Natural killer cell (primary cell): Measurements from ENCODE around the gene SEC22C. TPM values are rescaled to one million over a fixed set of nuclear protein-coding genes. Genes with fewer than 3 reads are reported as not detected.

ENCODE experiments used
- ATAC-seq, 3 donors: fragments of 150-1000 bp in 2 of 3; fragments of 200-7000 bp in 1 of 3; cut with Tn5 transposase; 1 replicate in 1 of 3; 2 replicates in 2 of 3; pipeline ENCODE4 v1.10.0; 2021; ENCODE audit warnings: mild to moderate bottlenecking in 2 of 3, moderate library complexity in 2 of 3
- DNase-seq, 2 donors: peaks; one replicate each; pipeline versions ENCODE4 v3.0.0 to v3.0.0-alpha.2; 2013 to 2021; ENCODE audit warnings: mixed read lengths in 1 of 2
- H3K27ac ChIP-seq: one replicate; pipeline ENCODE4 v1.5.1; 2013; ENCODE audit warnings: mild to moderate bottlenecking, low read length
- H3K27me3 ChIP-seq: one replicate; pipeline ENCODE4 v1.6.1; 2013; ENCODE audit warnings: low read length; ENCODE audit not compliant: control insufficient read depth, insufficient read depth
- H3K36me3 ChIP-seq: one replicate; pipeline ENCODE4 v1.6.1; 2013; ENCODE audit warnings: low read length; ENCODE audit not compliant: control insufficient read depth, insufficient read depth
- H3K4me1 ChIP-seq: one replicate; pipeline ENCODE4 v1.6.1; 2013; ENCODE audit warnings: low read length; ENCODE audit not compliant: control insufficient read depth, insufficient read depth
- H3K4me3 ChIP-seq: one replicate; pipeline ENCODE4 v1.5.1; 2013; ENCODE audit warnings: low read length
- H3K9me3 ChIP-seq: one replicate; pipeline ENCODE4 v1.6.1; 2013; ENCODE audit warnings: low read length; ENCODE audit not compliant: control insufficient read depth, insufficient read depth
- H3K27ac Mint-ChIP-seq, 2 donors: one replicate each; pipeline ENCODE4 v1.8.0; 2022; ENCODE audit warnings: mild to moderate bottlenecking in 2 of 2, mixed read lengths in 2 of 2, moderate library complexity in 1 of 2
- H3K27me3 Mint-ChIP-seq, 2 donors: one replicate each; pipeline ENCODE4 v1.8.0; 2022; ENCODE audit warnings: low read depth in 2 of 2, mixed read lengths in 2 of 2
- H3K36me3 Mint-ChIP-seq: one replicate; pipeline ENCODE4 v1.8.0; 2022; ENCODE audit warnings: mixed read lengths
- H3K4me1 Mint-ChIP-seq, 2 donors: one replicate each; pipeline ENCODE4 v1.8.0; 2022; ENCODE audit warnings: mixed read lengths in 2 of 2
- H3K4me3 Mint-ChIP-seq: one replicate; pipeline ENCODE4 v1.8.0; 2022; ENCODE audit warnings: mild to moderate bottlenecking, moderate library complexity, mixed read lengths
- H3K9me3 Mint-ChIP-seq, 2 donors: one replicate each; pipeline ENCODE4 v1.8.0; 2022; ENCODE audit warnings: mixed read lengths in 2 of 2
- WGBS: methylation state at CpG from one replicate; pipeline ENCODE4 v1.1.7; 2013; ENCODE audit warnings: missing lambda C conversion rate; ENCODE audit not compliant: insufficient coverage; 5-methylcytosine and 5-hydroxymethylcytosine counted together
- intact Hi-C: fragments of 100-400 bp; cut with micrococcal nuclease; formaldehyde crosslinking; loops from one replicate; pipeline ENCODE4 v1.14.2; 2022
- total RNA-seq, 4 donors: library from RNA; stranded (reverse); fragments of 120-200 nt in 1 of 4; gene quantifications; one replicate each; pipeline versions ENCODE4 v1.2.3 to v1.2.4, GENCODE V29; 2013 to 2022
- TF ChIP-seq, protein P1 (sequence below): fragments of 200-600 bp; IDR thresholded peaks from one replicate; pipeline ENCODE4 v1.8.0; 2022; ENCODE audit warnings: antibody characterized with exemption

Gene SEC22C
- total RNA-seq, 3 donors from 2014 or later (not counting 1 experiment from before 2014, with no cell fraction given) = 51.3 to 60.4 (median 55.9) TPM

DNA sequence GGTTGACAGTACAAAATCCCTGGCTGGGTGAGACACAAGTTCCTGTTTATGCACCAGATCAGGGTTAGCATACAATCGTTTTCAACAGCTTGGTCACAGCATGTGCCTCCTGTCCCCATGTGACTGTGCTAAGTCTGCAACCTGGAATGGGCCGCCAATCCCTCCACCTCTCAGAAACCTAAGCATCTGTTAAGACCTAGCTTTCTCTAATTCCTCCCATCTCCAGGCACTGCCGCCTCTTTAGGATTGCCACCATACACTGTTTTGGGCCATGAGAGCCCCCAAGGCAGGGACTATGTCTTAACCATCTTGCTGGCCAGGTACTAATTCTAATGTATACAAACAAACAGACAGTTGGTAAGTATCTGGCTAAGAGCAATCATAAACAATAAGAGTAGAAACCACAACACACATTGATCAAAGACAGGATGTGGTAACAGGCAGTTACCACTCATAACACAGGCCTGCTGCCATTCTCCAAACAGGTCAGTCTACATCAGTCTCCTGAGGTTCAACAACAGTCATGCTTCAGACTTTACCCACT, 25.6 kb downstream of the SEC22C start:
- peaks cover 14% of the 10 kb centered on the region for H3K4me1 ChIP-seq
- H3K9me3 Mint-ChIP-seq = no peaks in the 10 kb centered on the region
- peak in 1 of 2 donors; percentile 80 for DNase-seq
- peaks cover 56% of the 10 kb centered on the region for H3K36me3 ChIP-seq
- H3K4me3 ChIP-seq = no peak overlapping the region
- peak overlapping the region; percentile 47 to 69 for H3K27ac Mint-ChIP-seq
- ATAC-seq = peak; percentile 54 to 69 (median 62)
- peak overlapping the region; percentile 31 for H3K4me3 Mint-ChIP-seq
- H3K36me3 Mint-ChIP-seq = peaks cover 18% of the 10 kb centered on the region
- peaks cover 13 to 14% of the 10 kb centered on the region in 2 donors for H3K4me1 Mint-ChIP-seq
- no peaks in the 10 kb centered on the region for H3K27me3 ChIP-seq
- no peaks in the 10 kb centered on the region for H3K27me3 Mint-ChIP-seq
- H3K9me3 ChIP-seq = no peaks in the 10 kb centered on the region
- TF ChIP-seq, protein P1, sequence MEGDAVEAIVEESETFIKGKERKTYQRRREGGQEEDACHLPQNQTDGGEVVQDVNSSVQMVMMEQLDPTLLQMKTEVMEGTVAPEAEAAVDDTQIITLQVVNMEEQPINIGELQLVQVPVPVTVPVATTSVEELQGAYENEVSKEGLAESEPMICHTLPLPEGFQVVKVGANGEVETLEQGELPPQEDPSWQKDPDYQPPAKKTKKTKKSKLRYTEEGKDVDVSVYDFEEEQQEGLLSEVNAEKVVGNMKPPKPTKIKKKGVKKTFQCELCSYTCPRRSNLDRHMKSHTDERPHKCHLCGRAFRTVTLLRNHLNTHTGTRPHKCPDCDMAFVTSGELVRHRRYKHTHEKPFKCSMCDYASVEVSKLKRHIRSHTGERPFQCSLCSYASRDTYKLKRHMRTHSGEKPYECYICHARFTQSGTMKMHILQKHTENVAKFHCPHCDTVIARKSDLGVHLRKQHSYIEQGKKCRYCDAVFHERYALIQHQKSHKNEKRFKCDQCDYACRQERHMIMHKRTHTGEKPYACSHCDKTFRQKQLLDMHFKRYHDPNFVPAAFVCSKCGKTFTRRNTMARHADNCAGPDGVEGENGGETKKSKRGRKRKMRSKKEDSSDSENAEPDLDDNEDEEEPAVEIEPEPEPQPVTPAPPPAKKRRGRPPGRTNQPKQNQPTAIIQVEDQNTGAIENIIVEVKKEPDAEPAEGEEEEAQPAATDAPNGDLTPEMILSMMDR = no peak
- intact Hi-C loops = no loop called here
- WGBS = 36% methylated on average over 3 of the region's 3 CpGs
- H3K27ac ChIP-seq = peak overlapping the region; percentile 18

DNA sequence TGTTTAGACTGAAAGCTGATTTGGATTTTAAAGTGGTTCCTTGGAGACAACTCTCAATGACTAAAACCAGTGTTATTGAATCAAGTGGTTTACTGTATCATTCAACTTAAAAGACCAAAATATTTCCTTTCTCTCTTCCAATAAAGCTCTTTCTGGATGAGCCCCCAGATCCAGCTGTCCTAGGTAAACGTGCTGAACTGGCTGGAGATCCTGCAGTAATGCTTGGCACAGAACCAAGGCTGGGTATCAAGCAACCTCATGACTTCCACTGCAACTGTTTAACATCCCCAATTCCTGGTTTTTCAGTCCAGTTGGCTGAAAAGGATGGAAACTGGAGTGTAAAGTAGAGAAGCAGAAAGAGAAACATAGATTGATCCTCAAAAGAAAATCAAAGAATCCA, 28.9 kb downstream of the SEC22C start:
- DNase-seq (no peak), ATAC-seq (no peak)
- Mint-ChIP-seq H3K4me3 (no peak overlapping the region), H3K36me3 (peaks cover 15% of the 10 kb centered on the region), H3K27me3 (no peaks in the 10 kb centered on the region), H3K9me3 (no peaks in the 10 kb centered on the region), H3K4me1 (peaks cover 13 to 14% of the 10 kb centered on the region in 2 donors), H3K27ac (no peak overlapping the region)
- TF ChIP-seq, protein P1 = no peak
- peaks cover 14% of the 10 kb centered on the region for H3K4me1 ChIP-seq
- H3K27ac ChIP-seq = no peak overlapping the region
- intact Hi-C loops = no loop called here
- WGBS = 83% methylated on average over 1 of the region's 1 CpG
- H3K4me3 ChIP-seq = no peak overlapping the region
- no peaks in the 10 kb centered on the region for H3K27me3 ChIP-seq
- H3K36me3 ChIP-seq = peaks cover 39% of the 10 kb centered on the region
- no peaks in the 10 kb centered on the region for H3K9me3 ChIP-seq

DNA sequence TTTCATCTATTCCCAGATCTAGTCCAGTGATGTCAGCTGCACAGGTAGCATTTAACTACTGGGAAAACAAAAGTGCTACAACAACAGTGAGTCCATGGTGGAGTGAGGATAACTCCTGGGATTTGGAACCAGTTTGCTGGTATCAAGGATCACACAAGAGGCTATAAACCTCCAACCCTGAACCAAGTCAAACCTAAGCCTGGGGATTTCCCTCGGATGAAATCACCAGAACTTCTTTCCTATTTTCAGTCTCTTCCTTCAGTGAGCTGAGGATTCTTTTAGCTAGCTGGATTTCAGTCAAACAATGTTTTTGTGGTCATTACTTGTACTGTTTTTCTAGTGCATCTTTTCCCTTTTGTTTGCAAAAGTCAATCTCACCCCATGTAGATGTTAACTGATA, 31.5 kb downstream of the SEC22C start:
- no peaks in the 10 kb centered on the region for H3K4me1 ChIP-seq
- no peak for DNase-seq
- H3K27me3 ChIP-seq = no peaks in the 10 kb centered on the region
- peaks cover 15% of the 10 kb centered on the region for H3K36me3 Mint-ChIP-seq
- H3K4me3 ChIP-seq = no peak overlapping the region
- no peak for ATAC-seq
- H3K4me3 Mint-ChIP-seq = no peak overlapping the region
- TF ChIP-seq, protein P1 = no peak
- H3K27ac ChIP-seq = no peak overlapping the region
- no peaks in the 10 kb centered on the region for H3K9me3 ChIP-seq
- intact Hi-C loops = no loop called here
- H3K36me3 ChIP-seq = peaks cover 18% of the 10 kb centered on the region
- WGBS = no CpG with 5 or more reads among the region's 1 CpG
- H3K4me1 Mint-ChIP-seq = no peaks in the 10 kb centered on the region
- H3K27ac Mint-ChIP-seq = no peak overlapping the region
- no peaks in the 10 kb centered on the region for H3K9me3 Mint-ChIP-seq
- H3K27me3 Mint-ChIP-seq = no peaks in the 10 kb centered on the region

DNA sequence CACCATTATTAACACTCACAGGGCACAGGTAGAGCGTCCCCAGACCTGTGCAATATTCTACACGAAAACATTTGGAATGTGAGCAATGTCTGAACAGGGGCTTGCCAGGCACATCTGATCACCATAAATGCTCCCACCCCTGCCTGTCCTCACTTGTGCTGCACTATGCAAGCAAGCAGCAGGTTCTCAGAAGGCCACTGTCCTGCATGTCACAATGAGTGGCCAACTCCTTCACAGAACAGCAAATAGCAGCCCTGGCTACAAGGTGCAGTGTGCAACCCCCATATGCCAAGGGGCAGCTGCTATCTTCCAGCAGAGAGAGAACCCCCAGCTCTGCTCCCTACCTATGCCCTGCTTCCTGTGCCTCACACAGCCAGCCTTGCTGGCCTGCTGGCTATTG, 32.6 kb downstream of the SEC22C start:
- no peak overlapping the region for H3K27ac ChIP-seq
- no peaks in the 10 kb centered on the region for H3K9me3 ChIP-seq
- intact Hi-C loops = loop anchor here (10.0 kb wide), 1 partner anchor 654 kb away; no protein-coding TSS in a partner anchor
- TF ChIP-seq, protein P1 = no peak
- Mint-ChIP-seq H3K4me1 (no peaks in the 10 kb centered on the region), H3K27ac (no peak overlapping the region), H3K36me3 (peaks cover 15% of the 10 kb centered on the region), H3K27me3 (no peaks in the 10 kb centered on the region), H3K4me3 (no peak overlapping the region), H3K9me3 (no peaks in the 10 kb centered on the region)
- 96% methylated on average over 2 of the region's 2 CpGs for WGBS
- no peaks in the 10 kb centered on the region for H3K27me3 ChIP-seq
- peaks cover 13% of the 10 kb centered on the region for H3K36me3 ChIP-seq
- DNase-seq (no peak), ATAC-seq (no peak)
- no peak overlapping the region for H3K4me3 ChIP-seq
- H3K4me1 ChIP-seq = no peaks in the 10 kb centered on the region
